C4-2B (cell line): ENCODE data around the gene HSPA12A.

Experiments
- ZFX ChIP-seq: fragments of 450-650 bp; IDR thresholded peaks from 2 replicates; pipeline ENCODE4 v1.6.1; 2017
- TF ChIP-seq, protein P1 (sequence below): fragments of 450-650 bp; conservative IDR thresholded peaks from 2 replicates; pipeline ENCODE4 v1.5.1; 2017; ENCODE audit warnings: mild to moderate bottlenecking

DNA sequence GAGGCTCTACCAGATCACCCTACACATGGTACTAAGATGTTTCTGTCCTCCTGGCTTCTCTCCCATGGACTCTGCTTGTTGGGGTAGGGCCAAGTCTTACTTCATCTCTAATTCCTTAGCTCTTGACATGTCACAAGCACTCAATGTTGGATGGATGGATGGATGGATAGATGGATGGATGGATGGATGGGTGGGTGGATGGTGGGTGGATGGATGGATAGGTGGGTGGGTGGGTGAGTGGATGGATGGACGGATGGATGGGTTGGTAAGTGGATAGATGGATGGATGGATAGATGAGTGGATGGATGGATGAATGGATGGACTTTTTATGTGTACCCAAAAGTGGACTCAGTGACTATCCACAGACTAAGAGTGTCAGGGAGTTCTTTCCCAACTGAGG lies 28.5 kb downstream of the HSPA12A start:
- TF ChIP-seq, protein P1, sequence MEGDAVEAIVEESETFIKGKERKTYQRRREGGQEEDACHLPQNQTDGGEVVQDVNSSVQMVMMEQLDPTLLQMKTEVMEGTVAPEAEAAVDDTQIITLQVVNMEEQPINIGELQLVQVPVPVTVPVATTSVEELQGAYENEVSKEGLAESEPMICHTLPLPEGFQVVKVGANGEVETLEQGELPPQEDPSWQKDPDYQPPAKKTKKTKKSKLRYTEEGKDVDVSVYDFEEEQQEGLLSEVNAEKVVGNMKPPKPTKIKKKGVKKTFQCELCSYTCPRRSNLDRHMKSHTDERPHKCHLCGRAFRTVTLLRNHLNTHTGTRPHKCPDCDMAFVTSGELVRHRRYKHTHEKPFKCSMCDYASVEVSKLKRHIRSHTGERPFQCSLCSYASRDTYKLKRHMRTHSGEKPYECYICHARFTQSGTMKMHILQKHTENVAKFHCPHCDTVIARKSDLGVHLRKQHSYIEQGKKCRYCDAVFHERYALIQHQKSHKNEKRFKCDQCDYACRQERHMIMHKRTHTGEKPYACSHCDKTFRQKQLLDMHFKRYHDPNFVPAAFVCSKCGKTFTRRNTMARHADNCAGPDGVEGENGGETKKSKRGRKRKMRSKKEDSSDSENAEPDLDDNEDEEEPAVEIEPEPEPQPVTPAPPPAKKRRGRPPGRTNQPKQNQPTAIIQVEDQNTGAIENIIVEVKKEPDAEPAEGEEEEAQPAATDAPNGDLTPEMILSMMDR: no peak
- TF ChIP-seq ZFX: no peak
